NCI-H748 treated with DMSO at 0.1 percent for 48 hours (cell line): ENCODE results near the gene ROR1.
"Not testable (repeated sequence)": the region's sequence is repeated elsewhere in the genome, so short reads cannot be mapped to it uniquely, and the experiment has no call there.

Experiments
- DNase-seq: peaks from one replicate; lab custom pipeline; 2025; lab: John Stamatoyannopoulos, UW

ROR1 gene

GRCh38 chr1:63825111-63825510 lies 51.3 kb downstream of the ROR1 start:
- no peak for DNase-seq

GRCh38 chr1:63826246-63826861 lies 52.5 kb downstream of the ROR1 start:
- not testable (repeated sequence) for DNase-seq

GRCh38 chr1:63827411-63828321 lies 53.8 kb downstream of the ROR1 start:
- no peak for DNase-seq

DNA sequence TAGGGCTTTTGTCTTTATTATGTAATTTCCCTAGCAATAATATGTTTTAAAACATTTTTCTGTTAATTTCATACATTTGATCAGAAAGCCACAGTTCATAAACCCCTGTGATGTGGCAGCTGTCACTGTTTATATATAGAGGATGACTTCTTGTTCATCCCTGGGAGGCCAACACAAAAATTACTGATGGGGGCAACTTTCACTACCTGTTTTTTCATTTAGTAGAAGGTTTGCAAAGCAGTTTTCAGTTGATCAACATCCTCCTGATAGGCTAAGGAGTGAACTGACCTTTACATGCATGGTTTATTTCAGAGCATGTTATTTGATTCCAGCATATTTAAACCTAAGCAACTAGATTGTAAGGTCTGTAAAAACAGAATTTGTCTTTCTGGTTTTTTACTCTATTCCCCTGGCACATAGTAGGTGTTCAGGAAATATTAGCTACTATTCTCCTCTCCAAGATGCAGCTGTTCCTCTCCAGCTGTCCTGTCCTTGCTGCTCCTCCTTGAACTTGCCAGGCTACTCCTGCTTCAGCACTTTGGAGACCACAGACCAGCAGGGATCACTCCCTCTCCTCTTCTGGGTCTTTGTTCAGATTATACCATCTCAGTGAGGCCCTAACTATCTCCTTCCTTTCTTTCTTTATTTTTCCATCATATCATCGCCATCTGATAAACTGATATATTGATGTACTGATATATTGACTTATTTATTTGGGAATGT lies 54.7 kb downstream of the ROR1 start:
- no peak for DNase-seq

GRCh38 chr1:63829349-63830327 lies 55.8 kb downstream of the ROR1 start:
- DNase-seq = no peak

DNA sequence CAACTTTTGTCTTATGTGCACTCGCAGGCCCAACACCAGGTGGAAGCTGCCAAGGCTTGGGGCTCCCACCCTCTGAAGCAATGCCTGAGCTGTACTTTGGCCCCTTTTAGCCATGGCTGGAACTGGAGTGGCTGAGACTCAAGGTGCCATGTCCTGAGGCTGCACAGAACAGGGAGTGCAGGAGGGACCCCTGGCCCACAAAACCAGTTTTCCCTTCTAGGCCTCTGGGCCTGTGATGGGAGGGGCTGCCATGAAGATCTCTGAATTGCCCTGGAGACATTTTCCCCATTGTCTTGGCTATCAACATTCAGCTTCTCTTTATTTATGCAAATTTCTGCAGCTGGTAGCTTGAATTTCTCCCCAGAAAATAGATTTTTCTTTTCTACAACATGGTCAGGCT lies 57.6 kb downstream of the ROR1 start:
- DNase-seq = no peak

DNA sequence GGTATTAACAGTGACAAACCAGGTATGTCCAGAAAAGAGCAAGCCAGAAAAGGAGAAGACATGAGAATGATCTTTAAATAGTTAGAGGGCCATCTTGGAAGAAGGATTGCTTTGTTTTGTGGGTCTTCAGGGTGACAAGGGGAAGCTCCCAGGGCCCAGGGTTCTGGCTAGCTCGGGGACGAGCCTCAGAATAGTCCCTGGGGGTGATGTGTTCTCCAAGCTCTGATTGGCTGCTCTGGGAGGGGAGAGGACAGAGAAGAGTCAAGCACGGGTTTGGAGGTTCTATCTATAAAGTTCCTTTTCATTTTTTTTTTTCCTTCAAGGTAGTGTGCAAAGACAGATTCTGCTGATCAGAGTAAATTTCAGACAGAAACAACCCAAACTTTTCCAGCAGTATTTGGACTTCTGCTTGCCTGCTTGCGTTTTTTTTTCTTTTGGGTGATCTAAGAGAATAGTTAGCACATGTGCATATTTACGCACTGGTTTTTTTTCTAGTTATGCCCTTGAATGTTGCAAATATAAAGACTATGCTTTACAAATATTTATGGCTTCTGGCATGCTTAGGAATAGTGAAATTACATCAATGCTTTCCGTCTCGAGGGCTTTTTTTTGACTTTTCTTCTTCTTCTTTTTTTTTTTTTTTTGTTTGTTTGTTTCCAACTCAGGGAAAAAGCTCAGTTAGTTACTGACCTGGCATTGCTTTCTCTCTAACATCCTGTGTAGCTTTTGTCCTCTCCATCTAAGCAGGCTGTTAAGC lies 59.7 kb downstream of the ROR1 start:
- DNase-seq = no peak

DNA sequence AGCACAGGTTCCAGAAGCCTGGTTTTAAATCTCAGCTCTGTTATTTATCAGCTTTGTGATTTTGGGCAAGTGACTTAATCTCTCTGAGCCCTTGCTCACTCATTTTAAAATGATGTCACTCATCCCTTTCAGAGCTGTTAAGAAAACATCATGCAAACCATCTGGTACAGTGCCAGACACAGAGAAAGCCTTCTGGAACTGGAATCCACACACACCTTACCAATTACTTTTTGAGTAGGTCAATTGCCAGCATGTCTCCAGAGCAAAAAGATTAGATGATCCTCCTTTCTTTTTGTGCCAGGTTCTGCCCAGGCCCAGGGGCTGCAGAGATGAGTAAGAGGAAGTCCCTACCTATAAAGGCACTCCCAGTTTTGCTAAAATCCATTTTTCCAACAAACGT lies 61.3 kb downstream of the ROR1 start:
- DNase-seq = no peak

DNA sequence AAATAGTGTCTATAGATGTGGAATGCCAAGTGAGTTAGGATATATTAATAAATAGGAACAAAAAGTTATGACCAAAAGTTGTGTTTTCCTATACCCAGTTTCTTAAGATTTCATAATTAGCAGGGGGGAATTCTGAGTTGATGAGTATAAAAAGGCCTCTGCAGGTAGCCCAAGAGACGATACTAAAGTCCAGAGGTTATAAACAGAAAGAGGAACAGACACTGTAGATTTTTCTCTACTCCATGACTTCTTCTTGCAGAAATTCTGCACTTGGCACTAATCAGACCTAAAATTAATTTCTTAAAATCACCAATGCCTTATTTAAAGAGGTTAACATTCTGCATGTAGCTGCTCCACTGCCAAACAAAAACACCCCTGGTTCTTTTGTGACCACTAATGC lies 62.6 kb downstream of the ROR1 start:
- no peak for DNase-seq

DNA sequence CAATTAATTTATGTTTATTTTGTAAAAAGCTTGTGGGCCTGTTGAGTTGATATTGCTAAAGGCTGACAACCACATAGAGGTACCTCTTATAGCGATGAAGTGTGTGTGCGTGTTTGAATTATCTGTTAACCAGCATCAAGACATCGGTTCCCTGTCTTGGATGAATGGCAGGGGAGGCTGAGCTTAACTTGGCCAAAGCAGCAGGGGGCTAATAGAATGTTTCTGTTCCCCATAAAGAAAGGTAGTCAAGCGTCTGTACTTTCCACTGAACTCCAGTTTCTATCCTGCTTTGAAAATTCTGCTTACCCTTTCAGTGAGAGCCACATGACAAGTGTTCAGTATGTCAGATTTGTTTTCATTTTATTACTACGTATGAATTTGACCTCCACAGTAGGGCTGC lies 63.0 kb downstream of the ROR1 start:
- no peak for DNase-seq

GRCh38 chr1:63843010-63843409 lies 69.2 kb downstream of the ROR1 start:
- DNase-seq = no peak

DNA sequence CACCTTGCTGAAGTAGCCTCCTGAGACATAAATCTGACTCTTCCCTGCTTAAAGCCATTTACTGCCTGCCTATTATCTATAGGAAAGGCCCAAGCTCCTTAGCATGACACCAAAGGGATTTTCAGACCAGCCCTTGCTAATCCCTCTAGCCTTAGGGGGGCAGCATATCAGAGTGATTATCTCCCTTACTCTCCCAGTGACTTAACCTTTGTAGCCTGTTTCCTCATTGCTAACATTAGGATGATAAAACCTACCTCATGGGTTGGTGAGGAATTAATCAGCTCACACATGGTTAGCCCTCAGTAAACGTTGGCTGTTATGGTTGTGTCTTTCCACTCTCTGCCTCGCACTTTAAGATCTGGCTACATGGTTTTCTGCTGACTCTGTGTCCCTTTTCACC lies 70.1 kb downstream of the ROR1 start:
- no peak for DNase-seq

DNA sequence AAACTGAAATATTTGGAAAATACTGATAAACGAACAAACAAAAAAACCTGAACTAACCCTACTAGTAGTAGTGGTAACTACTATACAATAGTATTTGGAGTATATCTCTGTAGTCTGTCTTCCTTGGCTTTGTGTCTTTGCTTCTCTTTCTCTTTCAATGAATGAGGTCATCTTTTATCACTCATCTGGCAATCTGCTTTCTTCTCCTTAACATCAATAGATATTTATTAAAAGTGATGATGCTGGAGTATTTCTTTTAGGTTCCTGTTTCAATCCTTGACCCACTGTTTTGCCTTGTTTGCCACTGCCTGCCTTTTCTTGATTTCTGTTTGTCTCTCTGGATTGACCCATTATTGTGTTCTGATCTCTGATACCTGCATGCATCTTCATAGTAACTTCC lies 71.5 kb downstream of the ROR1 start:
- no peak for DNase-seq

GRCh38 chr1:63847308-63847910 lies 73.6 kb downstream of the ROR1 start:
- DNase-seq = no peak

- no peak for DNase-seq
Measured at GRCh38 chr1:63848733-63849132, 74.9 kb downstream of the ROR1 start.

DNA sequence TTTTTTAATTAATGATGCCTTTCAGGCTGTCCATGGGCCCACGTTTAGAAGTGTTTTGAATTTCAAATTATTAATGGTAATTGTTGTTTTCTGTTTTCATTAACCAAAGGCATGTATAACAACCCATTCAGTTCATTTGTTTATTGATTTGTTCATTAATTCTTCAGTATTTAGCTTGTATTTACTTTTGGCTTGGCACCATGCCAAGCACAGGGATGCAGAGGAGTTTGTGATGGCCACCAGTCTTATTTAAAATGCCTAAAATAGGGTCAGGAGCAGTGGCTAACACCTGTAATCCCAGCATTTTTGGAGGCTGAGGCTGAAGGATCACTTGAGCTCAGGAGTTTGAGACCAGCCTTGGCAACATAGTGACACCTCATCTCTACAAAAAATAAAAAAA lies 75.3 kb downstream of the ROR1 start:
- DNase-seq = no peak

DNA sequence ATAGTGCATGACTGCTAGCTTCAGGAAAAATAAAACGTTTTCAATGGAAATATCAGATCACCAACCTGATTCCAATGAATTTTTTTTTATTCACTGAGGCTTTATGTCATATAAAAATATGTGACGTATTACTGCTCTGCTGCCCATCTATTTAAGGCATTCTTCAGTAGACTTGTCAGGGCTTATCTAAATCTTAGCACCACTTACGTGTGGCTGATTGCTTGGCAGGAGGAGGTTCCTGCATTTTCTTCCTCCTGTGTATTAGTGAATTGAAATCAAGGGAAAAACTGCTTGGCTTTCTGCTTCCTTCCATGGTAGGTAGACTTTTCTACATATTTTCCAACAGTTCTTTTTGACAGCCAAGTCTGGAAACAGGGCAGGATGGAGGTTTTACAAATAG lies 80.3 kb downstream of the ROR1 start:
- DNase-seq = no peak

DNA sequence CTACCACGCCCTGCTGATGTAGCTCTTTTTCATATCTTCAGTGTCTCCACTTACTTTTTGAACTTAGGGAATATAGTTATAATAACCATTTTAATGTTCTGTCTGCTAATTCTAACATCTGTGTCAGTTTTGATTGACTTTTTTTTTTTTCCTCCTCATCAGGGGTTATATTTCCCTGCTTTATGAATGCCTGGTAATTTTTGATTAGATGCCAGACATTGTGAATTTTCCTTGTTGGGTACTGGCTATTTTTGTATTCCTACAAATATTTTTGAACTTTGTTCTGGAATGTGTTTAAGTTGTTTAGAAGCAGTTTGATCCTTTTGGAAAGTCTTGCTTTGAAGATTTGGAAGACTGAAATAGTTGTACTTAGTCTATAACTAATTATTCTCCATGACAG lies 82.1 kb downstream of the ROR1 start:
- no peak for DNase-seq

DNA sequence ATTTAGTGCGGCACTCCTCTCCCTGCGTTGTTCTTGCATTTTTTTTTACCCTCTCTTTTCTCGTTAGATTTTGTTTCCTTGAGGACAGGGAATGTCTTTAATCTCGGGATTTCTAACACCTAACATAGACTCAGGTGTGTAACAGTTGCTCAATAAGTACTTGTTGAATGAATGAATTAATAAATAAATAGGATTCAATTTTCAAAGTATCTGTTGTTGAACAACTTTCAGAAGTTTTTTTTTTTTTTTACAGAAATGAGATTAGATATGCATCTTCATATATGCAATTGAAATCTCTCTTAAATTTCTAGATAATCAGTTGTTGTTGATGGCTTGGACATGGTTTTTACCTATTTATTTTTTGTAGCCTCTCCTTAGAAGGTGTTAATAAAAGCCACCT lies 83.1 kb downstream of the ROR1 start:
- no peak for DNase-seq

DNA sequence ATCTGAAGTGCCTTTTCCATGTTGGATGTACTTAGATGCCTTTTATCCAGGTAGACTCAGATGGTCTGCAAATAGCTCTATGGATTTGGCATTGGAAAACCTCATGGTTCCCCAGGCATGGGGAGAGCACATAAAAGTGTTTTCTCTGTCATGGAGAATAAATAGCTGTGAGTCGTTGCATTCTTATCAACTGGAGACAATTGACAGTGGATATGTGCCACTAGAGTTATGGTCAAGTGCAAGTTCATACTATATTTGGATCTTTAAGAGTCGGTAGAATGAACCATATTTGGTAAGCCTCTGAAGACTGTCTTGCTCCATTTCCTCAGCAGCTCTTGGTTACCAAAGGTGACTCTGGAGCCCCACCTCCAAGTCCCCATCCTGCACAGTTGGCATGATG lies 83.7 kb downstream of the ROR1 start:
- DNase-seq = no peak

GRCh38 chr1:63858153-63858552 lies 84.3 kb downstream of the ROR1 start:
- DNase-seq = no peak
